ENCODE data around the gene LLPH. TPM values are rescaled to one million over a fixed set of nuclear protein-coding genes. Genes with fewer than 3 reads are reported as not detected.

The LLPH gene
- total and polyA plus RNA-seq, 10 donors, result 6.5 to 21.7 (median 17.2) TPM

DNA sequence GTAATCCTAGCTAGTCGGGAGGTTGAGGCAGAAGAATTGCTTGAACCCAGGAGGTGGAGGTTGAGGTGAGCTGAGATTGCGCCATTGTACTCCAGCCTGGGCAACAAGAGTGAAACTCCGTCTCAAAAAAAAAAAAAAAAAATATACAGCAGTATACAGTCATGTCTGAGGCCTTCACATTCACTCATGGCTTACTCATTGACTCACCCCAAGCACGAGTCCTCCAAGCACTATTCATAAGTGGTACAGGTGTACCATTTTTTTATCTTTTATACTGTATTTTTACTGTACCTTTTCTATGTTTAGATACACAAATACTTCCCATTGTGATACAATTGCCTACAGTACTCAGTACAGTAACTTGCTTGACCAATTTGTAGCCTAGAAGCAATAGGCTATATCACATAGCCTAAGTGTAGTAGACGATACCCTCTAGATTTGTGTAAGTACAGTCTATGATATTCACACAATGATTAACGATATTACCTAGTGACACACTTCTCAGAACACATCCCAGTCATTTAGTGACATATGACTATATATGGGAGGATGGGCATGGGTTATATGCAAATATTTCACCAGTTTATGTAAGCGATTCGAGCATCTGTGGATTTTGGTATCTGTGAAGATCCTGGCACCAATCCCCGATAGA is 12.2 kb downstream of the LLPH start:
- DNase-seq, result no peak
- no peak overlapping the region for H3K4me3 ChIP-seq
- peaks cover 0 to 14% (median 0%) of the 10 kb centered on the region in 6 donors for H3K4me1 ChIP-seq
- H3K27me3 ChIP-seq (replicated peaks in 1 of 7), result no peaks in the 10 kb centered on the region
- H3K9me3 ChIP-seq, result no peaks in the 10 kb centered on the region
- no peak for TF ChIP-seq POLR2A (IDR thresholded peaks at IDR 0.05)
- no peak for TF ChIP-seq POLR2AphosphoS5 (IDR thresholded peaks at IDR 0.05)
- TF ChIP-seq, protein P1, sequence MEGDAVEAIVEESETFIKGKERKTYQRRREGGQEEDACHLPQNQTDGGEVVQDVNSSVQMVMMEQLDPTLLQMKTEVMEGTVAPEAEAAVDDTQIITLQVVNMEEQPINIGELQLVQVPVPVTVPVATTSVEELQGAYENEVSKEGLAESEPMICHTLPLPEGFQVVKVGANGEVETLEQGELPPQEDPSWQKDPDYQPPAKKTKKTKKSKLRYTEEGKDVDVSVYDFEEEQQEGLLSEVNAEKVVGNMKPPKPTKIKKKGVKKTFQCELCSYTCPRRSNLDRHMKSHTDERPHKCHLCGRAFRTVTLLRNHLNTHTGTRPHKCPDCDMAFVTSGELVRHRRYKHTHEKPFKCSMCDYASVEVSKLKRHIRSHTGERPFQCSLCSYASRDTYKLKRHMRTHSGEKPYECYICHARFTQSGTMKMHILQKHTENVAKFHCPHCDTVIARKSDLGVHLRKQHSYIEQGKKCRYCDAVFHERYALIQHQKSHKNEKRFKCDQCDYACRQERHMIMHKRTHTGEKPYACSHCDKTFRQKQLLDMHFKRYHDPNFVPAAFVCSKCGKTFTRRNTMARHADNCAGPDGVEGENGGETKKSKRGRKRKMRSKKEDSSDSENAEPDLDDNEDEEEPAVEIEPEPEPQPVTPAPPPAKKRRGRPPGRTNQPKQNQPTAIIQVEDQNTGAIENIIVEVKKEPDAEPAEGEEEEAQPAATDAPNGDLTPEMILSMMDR (IDR thresholded peaks at IDR 0.05 in 8 of 11, conservative IDR thresholded peaks at IDR 0.05 in 3 of 11), result no peak
- intact Hi-C loops (cut with DNase I; ENCODE audit: low total_unique reads), result no loop called here
- WGBS, 5 donors, result 84 to 94% (median 90%) methylated on average over 8 to 9 of the region's 9 CpGs
- H3K36me3 ChIP-seq, result peaks cover under 1 to 41% (median 21%) of the 10 kb centered on the region in 6 donors
- H3K27ac ChIP-seq, result no peak overlapping the region

DNA sequence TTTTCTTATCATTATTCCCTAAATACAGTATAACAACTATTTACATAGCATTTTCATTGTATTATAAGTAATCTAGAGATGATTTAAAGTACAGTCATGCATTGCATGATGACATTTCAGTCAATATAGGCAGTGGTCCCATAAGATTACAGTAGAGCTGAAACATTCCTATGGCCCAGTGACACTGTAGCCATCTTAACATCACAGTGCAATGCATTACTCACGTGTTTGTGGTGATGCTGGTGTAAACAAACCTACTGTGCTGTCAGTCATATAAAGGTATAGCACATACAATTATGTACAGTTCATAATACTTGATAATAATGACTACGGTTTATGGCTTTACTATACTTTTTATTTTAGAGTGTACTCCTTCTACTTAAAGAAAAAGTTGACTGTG is 13.3 kb downstream of the LLPH start:
- H3K27me3 ChIP-seq (replicated peaks in 1 of 7), result no peaks in the 10 kb centered on the region
- H3K36me3 ChIP-seq, result peaks cover 0 to 30% (median 12%) of the 10 kb centered on the region in 6 donors
- 92 to 97% (median 95%) methylated on average over 2 of the region's 2 CpGs for WGBS, 5 donors
- no peak overlapping the region for H3K4me3 ChIP-seq
- H3K27ac ChIP-seq, result no peak overlapping the region
- intact Hi-C loops (cut with DNase I; ENCODE audit: low total_unique reads), result no loop called here
- no peaks in the 10 kb centered on the region for H3K9me3 ChIP-seq
- no peak for DNase-seq
- TF ChIP-seq POLR2AphosphoS5 (IDR thresholded peaks at IDR 0.05) (no peak), POLR2A (IDR thresholded peaks at IDR 0.05) (no peak)
- TF ChIP-seq, protein P1 (IDR thresholded peaks at IDR 0.05 in 8 of 11, conservative IDR thresholded peaks at IDR 0.05 in 3 of 11), result no peak
- peaks cover 0 to 14% (median 0%) of the 10 kb centered on the region in 6 donors for H3K4me1 ChIP-seq

DNA sequence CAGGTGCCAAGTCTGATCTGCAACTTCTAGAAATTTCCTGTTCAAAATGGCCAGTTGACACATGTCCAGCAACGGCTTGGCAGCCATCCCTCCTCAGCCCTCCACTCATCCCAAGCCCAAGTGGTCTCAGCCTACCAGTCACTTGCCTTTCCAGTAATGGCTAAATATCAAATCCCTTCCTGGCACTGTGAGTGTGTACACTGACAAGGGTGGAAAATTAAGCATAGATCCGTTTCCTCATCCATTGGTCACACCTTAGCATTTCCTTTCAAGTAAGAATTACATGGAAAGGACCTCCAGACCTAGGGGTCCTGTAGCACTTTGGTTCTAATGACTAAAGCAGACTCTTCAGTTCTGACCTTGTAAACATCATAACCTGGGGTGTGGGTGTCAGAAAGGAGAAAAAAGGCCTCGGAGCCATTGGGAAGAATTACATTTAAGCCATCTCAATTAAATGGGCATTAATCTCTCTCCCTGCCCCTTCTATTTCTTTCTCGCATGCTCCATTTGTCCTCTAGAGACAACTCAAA is 15.4 kb downstream of the LLPH start:
- H3K4me1 ChIP-seq, result peaks cover 0 to 10% (median 0%) of the 10 kb centered on the region in 6 donors
- WGBS, 5 donors, result 79 to 88% (median 81%) methylated on average over 4 of the region's 4 CpGs
- no peak for DNase-seq
- H3K27ac ChIP-seq, result no peak overlapping the region
- TF ChIP-seq, protein P1 (IDR thresholded peaks at IDR 0.05 in 8 of 11, conservative IDR thresholded peaks at IDR 0.05 in 3 of 11), result no peak
- TF ChIP-seq POLR2AphosphoS5 (IDR thresholded peaks at IDR 0.05) (no peak), POLR2A (IDR thresholded peaks at IDR 0.05) (no peak)
- H3K9me3 ChIP-seq, result no peaks in the 10 kb centered on the region
- H3K4me3 ChIP-seq, result no peak overlapping the region
- intact Hi-C loops (cut with DNase I; ENCODE audit: low total_unique reads), result no loop called here
- no peaks in the 10 kb centered on the region for H3K27me3 ChIP-seq (replicated peaks in 1 of 7)
- H3K36me3 ChIP-seq, result peaks cover 0 to 8% (median 0%) of the 10 kb centered on the region in 6 donors

DNA sequence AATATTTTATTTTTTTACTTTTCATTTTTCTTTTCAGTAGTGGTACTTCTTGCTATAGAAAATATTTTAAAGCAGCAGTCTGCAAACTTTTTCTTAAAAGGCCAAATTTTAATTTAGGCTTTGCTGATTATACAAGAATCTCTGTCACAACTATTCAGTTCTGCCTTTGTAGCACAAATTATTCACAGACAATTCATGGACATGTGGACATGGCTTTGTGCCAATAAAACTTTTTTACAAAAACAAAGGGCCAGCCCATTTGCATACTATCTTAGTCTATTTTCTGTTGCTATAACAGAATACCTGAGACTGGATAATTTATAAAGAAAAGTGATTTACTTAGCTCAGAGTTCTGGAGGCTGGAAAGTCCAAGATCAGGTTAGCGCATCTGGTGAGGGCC is 17.1 kb downstream of the LLPH start:
- DNase-seq, result no peak
- intact Hi-C loops (cut with DNase I; ENCODE audit: low total_unique reads), result no loop called here
- TF ChIP-seq, protein P1 (IDR thresholded peaks at IDR 0.05 in 8 of 11, conservative IDR thresholded peaks at IDR 0.05 in 3 of 11), result no peak
- TF ChIP-seq POLR2AphosphoS5 (IDR thresholded peaks at IDR 0.05), result no peak
- no peak for TF ChIP-seq POLR2A (IDR thresholded peaks at IDR 0.05)
- H3K27me3 ChIP-seq (replicated peaks in 1 of 7), result no peaks in the 10 kb centered on the region
- H3K27ac ChIP-seq, result no peak overlapping the region
- no peaks in the 10 kb centered on the region for H3K9me3 ChIP-seq
- 95 to 100% (median 100%) methylated on average over 1 of the region's 1 CpG for WGBS, 5 donors
- H3K36me3 ChIP-seq, result peaks cover 0 to 5% (median 0%) of the 10 kb centered on the region in 6 donors
- no peaks in the 10 kb centered on the region for H3K4me1 ChIP-seq
- no peak overlapping the region for H3K4me3 ChIP-seq
